Measurements from ENCODE around the gene PCDHB13.
A peak's percentile ranks its signal among the peaks of the same experiment; 100 is the strongest.
"Not testable (repeated sequence)": the region's sequence is repeated elsewhere in the genome, so short reads cannot be mapped to it uniquely, and the experiment has no call there.

PCDHB13 gene

GRCh38 chr5:141186897-141187512 lies 26.7 kb upstream of the PCDHB13 start, which contains the start of gene PCDHB9:
Gene PCDHB9 (plus strand): TSS chr5:141187161. CDS start chr5:141187319, 158 bp downstream.
- Histone ChIP-seq H3K4ac (ENCODE audit: low read depth, low read length) (no peak within 1 kb of the TSS), H3K23ac (ENCODE audit: low read length) (no peak within 1 kb of the TSS), H3K27ac (ENCODE audit: low read depth, low read length) (no peak within 1 kb of the TSS), H3K4me3 (ENCODE audit: low read length) (no peak within 1 kb of the TSS), H3K56ac (ENCODE audit: low read length) (no peak within 1 kb of the TSS), H3K4me1 (ENCODE audit: control insufficient read depth, low read depth, low read length) (no peaks in the 10 kb centered on the region), H2AK5ac (ENCODE audit: low read length) (no peak within 1 kb of the TSS), H3K9ac (ENCODE audit: low read length) (peak within 1 kb of the TSS; percentile 8), H3K79me2 (ENCODE audit: control insufficient read depth, insufficient read depth, low read length) (no peaks in the 10 kb centered on the region), H4K5ac (ENCODE audit: low read length) (no peak within 1 kb of the TSS), H3K18ac (ENCODE audit: low read length) (peak within 1 kb of the TSS; percentile 30), H3K36me3 (ENCODE audit: control insufficient read depth, insufficient read depth, low read length) (no peaks in the 10 kb centered on the region), H2BK5ac (ENCODE audit: low read length) (no peak within 1 kb of the TSS), H2BK15ac (replicated peaks; ENCODE audit: low read depth) (no peak within 1 kb of the TSS), H3K27me3 (ENCODE audit: insufficient read depth, low read length, poor library complexity) (no peaks in the 10 kb centered on the region), H2BK120ac (ENCODE audit: low read depth, low read length) (no peak within 1 kb of the TSS), H4K8ac (ENCODE audit: low read depth, low read length) (peak within 1 kb of the TSS; percentile 39), H3K4me2 (ENCODE audit: low read length) (no peak within 1 kb of the TSS), H3K79me1 (ENCODE audit: low read length) (no peaks in the 10 kb centered on the region)
- peak; percentile 73 for DNase-seq
- no CpG with 5 or more reads among the region's 9 CpGs for WGBS (ENCODE audit: extremely low coverage, insufficient coverage, low lambda C conversion rate)

GRCh38 chr5:141188682-141189081 lies 25.0 kb upstream of the PCDHB13 start:
- H3K4ac ChIP-seq (ENCODE audit: low read depth, low read length) = not testable (repeated sequence)

GRCh38 chr5:141189131-141189530 lies 24.6 kb upstream of the PCDHB13 start:
- not testable (repeated sequence) for H3K36me3 ChIP-seq (ENCODE audit: control insufficient read depth, insufficient read depth, low read length); H2BK5ac ChIP-seq (ENCODE audit: low read length); H4K8ac ChIP-seq (ENCODE audit: low read depth, low read length); H3K79me2 ChIP-seq (ENCODE audit: control insufficient read depth, insufficient read depth, low read length); H3K18ac ChIP-seq (ENCODE audit: low read length); H2AK5ac ChIP-seq (ENCODE audit: low read length); H3K9ac ChIP-seq (ENCODE audit: low read length); H3K27me3 ChIP-seq (ENCODE audit: insufficient read depth, low read length, poor library complexity); H3K4me2 ChIP-seq (ENCODE audit: low read length); H3K23ac ChIP-seq (ENCODE audit: low read length); H2BK120ac ChIP-seq (ENCODE audit: low read depth, low read length); H3K27ac ChIP-seq (ENCODE audit: low read depth, low read length); H3K4ac ChIP-seq (ENCODE audit: low read depth, low read length); H3K56ac ChIP-seq (ENCODE audit: low read length); H3K4me3 ChIP-seq (ENCODE audit: low read length); H3K79me1 ChIP-seq (ENCODE audit: low read length); H3K4me1 ChIP-seq (ENCODE audit: control insufficient read depth, low read depth, low read length); H2BK15ac ChIP-seq (replicated peaks; ENCODE audit: low read depth); H4K5ac ChIP-seq (ENCODE audit: low read length); DNase-seq
- WGBS (ENCODE audit: extremely low coverage, insufficient coverage, low lambda C conversion rate) = no CpG with 5 or more reads among the region's 35 CpGs

More at GRCh38 chr5:141188682-141189081, 25.0 kb upstream of the PCDHB13 start:
- H3K79me2 ChIP-seq (ENCODE audit: control insufficient read depth, insufficient read depth, low read length); DNase-seq; H4K5ac ChIP-seq (ENCODE audit: low read length); H3K23ac ChIP-seq (ENCODE audit: low read length); H2BK5ac ChIP-seq (ENCODE audit: low read length); H3K4me1 ChIP-seq (ENCODE audit: control insufficient read depth, low read depth, low read length); H2AK5ac ChIP-seq (ENCODE audit: low read length); H3K9ac ChIP-seq (ENCODE audit: low read length); H3K18ac ChIP-seq (ENCODE audit: low read length); H2BK120ac ChIP-seq (ENCODE audit: low read depth, low read length); H3K36me3 ChIP-seq (ENCODE audit: control insufficient read depth, insufficient read depth, low read length); H4K8ac ChIP-seq (ENCODE audit: low read depth, low read length); H3K56ac ChIP-seq (ENCODE audit: low read length); H3K4me2 ChIP-seq (ENCODE audit: low read length); H3K27me3 ChIP-seq (ENCODE audit: insufficient read depth, low read length, poor library complexity); H3K79me1 ChIP-seq (ENCODE audit: low read length); H2BK15ac ChIP-seq (replicated peaks; ENCODE audit: low read depth); H3K27ac ChIP-seq (ENCODE audit: low read depth, low read length); H3K4me3 ChIP-seq (ENCODE audit: low read length): not testable (repeated sequence)
- WGBS (ENCODE audit: extremely low coverage, insufficient coverage, low lambda C conversion rate) = no CpG with 5 or more reads among the region's 37 CpGs

GRCh38 chr5:141192110-141192725 lies 21.5 kb upstream of the PCDHB13 start, which contains the start of gene PCDHB10:
Gene PCDHB10 (plus strand): TSS chr5:141192353. CDS start chr5:141192553, 200 bp downstream.
- DNase-seq = peak; percentile 78
- Histone ChIP-seq H3K4me3 (ENCODE audit: low read length) (no peak within 1 kb of the TSS), H2BK15ac (replicated peaks; ENCODE audit: low read depth) (no peak within 1 kb of the TSS), H2BK5ac (ENCODE audit: low read length) (no peak within 1 kb of the TSS), H2AK5ac (ENCODE audit: low read length) (no peak within 1 kb of the TSS), H3K79me1 (ENCODE audit: low read length) (no peaks in the 10 kb centered on the region), H3K27me3 (ENCODE audit: insufficient read depth, low read length, poor library complexity) (no peaks in the 10 kb centered on the region), H3K23ac (ENCODE audit: low read length) (no peak within 1 kb of the TSS), H3K79me2 (ENCODE audit: control insufficient read depth, insufficient read depth, low read length) (no peaks in the 10 kb centered on the region), H3K4me1 (ENCODE audit: control insufficient read depth, low read depth, low read length) (no peaks in the 10 kb centered on the region), H2BK120ac (ENCODE audit: low read depth, low read length) (no peak within 1 kb of the TSS), H3K56ac (ENCODE audit: low read length) (peak within 1 kb of the TSS; percentile 6), H3K4ac (ENCODE audit: low read depth, low read length) (no peak within 1 kb of the TSS), H3K27ac (ENCODE audit: low read depth, low read length) (no peak within 1 kb of the TSS), H3K9ac (ENCODE audit: low read length) (no peak within 1 kb of the TSS), H3K18ac (ENCODE audit: low read length) (no peak within 1 kb of the TSS), H4K8ac (ENCODE audit: low read depth, low read length) (no peak within 1 kb of the TSS), H3K4me2 (ENCODE audit: low read length) (peak within 1 kb of the TSS; percentile 5), H3K36me3 (ENCODE audit: control insufficient read depth, insufficient read depth, low read length) (no peaks in the 10 kb centered on the region), H4K5ac (ENCODE audit: low read length) (no peak within 1 kb of the TSS)
- no CpG with 5 or more reads among the region's 10 CpGs for WGBS (ENCODE audit: extremely low coverage, insufficient coverage, low lambda C conversion rate)

- not testable (repeated sequence) for H2BK15ac ChIP-seq (replicated peaks; ENCODE audit: low read depth); H3K9ac ChIP-seq (ENCODE audit: low read length); H2BK120ac ChIP-seq (ENCODE audit: low read depth, low read length); H3K79me1 ChIP-seq (ENCODE audit: low read length); H3K79me2 ChIP-seq (ENCODE audit: control insufficient read depth, insufficient read depth, low read length); H4K5ac ChIP-seq (ENCODE audit: low read length); H2AK5ac ChIP-seq (ENCODE audit: low read length); H4K8ac ChIP-seq (ENCODE audit: low read depth, low read length); H3K36me3 ChIP-seq (ENCODE audit: control insufficient read depth, insufficient read depth, low read length); H3K4ac ChIP-seq (ENCODE audit: low read depth, low read length); H3K56ac ChIP-seq (ENCODE audit: low read length); H3K18ac ChIP-seq (ENCODE audit: low read length); H3K23ac ChIP-seq (ENCODE audit: low read length); H3K4me3 ChIP-seq (ENCODE audit: low read length); H2BK5ac ChIP-seq (ENCODE audit: low read length); H3K4me1 ChIP-seq (ENCODE audit: control insufficient read depth, low read depth, low read length); DNase-seq; H3K27ac ChIP-seq (ENCODE audit: low read depth, low read length); H3K27me3 ChIP-seq (ENCODE audit: insufficient read depth, low read length, poor library complexity); H3K4me2 ChIP-seq (ENCODE audit: low read length)
- no CpG with 5 or more reads among the region's 37 CpGs for WGBS (ENCODE audit: extremely low coverage, insufficient coverage, low lambda C conversion rate)
Measured at GRCh38 chr5:141194332-141194731, 19.4 kb upstream of the PCDHB13 start.
